ENCODE measurements around the gene TSKS. TPM values are rescaled to one million over a fixed set of nuclear protein-coding genes. Genes with fewer than 3 reads are reported as not detected.

Gene TSKS
- total RNA-seq, 1 donor from 2014 or later, result under 0.01 TPM

- H3K9me3 ChIP-seq (ENCODE audit: control insufficient read depth in 3 of 3, low read length in 3 of 3), result no peaks in the 10 kb centered on the region
- H3K27me3 ChIP-seq (ENCODE audit: control insufficient read depth in 3 of 3, insufficient read depth in 3 of 3, low read length in 3 of 3), result no peaks in the 10 kb centered on the region
- H3K9ac ChIP-seq (ENCODE audit: low read depth in 1 of 3, low read length in 3 of 3), result no peak overlapping the region
- no peaks in the 10 kb centered on the region for H3K4me1 ChIP-seq (ENCODE audit: control insufficient read depth in 3 of 3, insufficient read depth in 3 of 3, low read length in 3 of 3)
- H3K36me3 ChIP-seq (ENCODE audit: control insufficient read depth in 3 of 3, insufficient read depth in 3 of 3, low read length in 3 of 3), result no peaks in the 10 kb centered on the region
- no peak overlapping the region for H3K4me3 ChIP-seq (ENCODE audit: low read length in 3 of 3)
- no peak overlapping the region for H3K27ac ChIP-seq (ENCODE audit: low read depth, low read length)
These were observed 7.2 kb downstream of the TSKS start for GRCh38 chr19:49755956-49756355.

- H3K9me3 ChIP-seq (ENCODE audit: control insufficient read depth in 3 of 3, low read length in 3 of 3), result no peaks in the 10 kb centered on the region
- no peak overlapping the region for H3K9ac ChIP-seq (ENCODE audit: low read depth in 1 of 3, low read length in 3 of 3)
- H3K27me3 ChIP-seq (ENCODE audit: control insufficient read depth in 3 of 3, insufficient read depth in 3 of 3, low read length in 3 of 3), result no peaks in the 10 kb centered on the region
- H3K36me3 ChIP-seq (ENCODE audit: control insufficient read depth in 3 of 3, insufficient read depth in 3 of 3, low read length in 3 of 3), result no peaks in the 10 kb centered on the region
- H3K4me1 ChIP-seq (ENCODE audit: control insufficient read depth in 3 of 3, insufficient read depth in 3 of 3, low read length in 3 of 3), result no peaks in the 10 kb centered on the region
- H3K27ac ChIP-seq (ENCODE audit: low read depth, low read length), result no peak overlapping the region
- no peak overlapping the region for H3K4me3 ChIP-seq (ENCODE audit: low read length in 3 of 3)
These were observed 10.4 kb downstream of the TSKS start for GRCh38 chr19:49752701-49753100.

GRCh38 chr19:49749771-49750170 is 13.3 kb downstream of the TSKS start:
- H3K4me3 ChIP-seq (ENCODE audit: low read length in 3 of 3), result no peak overlapping the region
- no peak overlapping the region for H3K9ac ChIP-seq (ENCODE audit: low read depth in 1 of 3, low read length in 3 of 3)
- no peaks in the 10 kb centered on the region for H3K9me3 ChIP-seq (ENCODE audit: control insufficient read depth in 3 of 3, low read length in 3 of 3)
- peaks cover 0 to 3% (median 0%) of the 10 kb centered on the region in 3 donors for H3K27me3 ChIP-seq (ENCODE audit: control insufficient read depth in 3 of 3, insufficient read depth in 3 of 3, low read length in 3 of 3)
- H3K4me1 ChIP-seq (ENCODE audit: control insufficient read depth in 3 of 3, insufficient read depth in 3 of 3, low read length in 3 of 3), result no peaks in the 10 kb centered on the region
- H3K27ac ChIP-seq (ENCODE audit: low read depth, low read length), result no peak overlapping the region
- H3K36me3 ChIP-seq (ENCODE audit: control insufficient read depth in 3 of 3, insufficient read depth in 3 of 3, low read length in 3 of 3), result no peaks in the 10 kb centered on the region

- H3K27ac ChIP-seq (ENCODE audit: low read depth, low read length), result no peak overlapping the region
- H3K27me3 ChIP-seq (ENCODE audit: control insufficient read depth in 3 of 3, insufficient read depth in 3 of 3, low read length in 3 of 3), result peaks cover 0 to 3% (median 0%) of the 10 kb centered on the region in 3 donors
- H3K4me1 ChIP-seq (ENCODE audit: control insufficient read depth in 3 of 3, insufficient read depth in 3 of 3, low read length in 3 of 3), result no peaks in the 10 kb centered on the region
- no peaks in the 10 kb centered on the region for H3K9me3 ChIP-seq (ENCODE audit: control insufficient read depth in 3 of 3, low read length in 3 of 3)
- no peaks in the 10 kb centered on the region for H3K36me3 ChIP-seq (ENCODE audit: control insufficient read depth in 3 of 3, insufficient read depth in 3 of 3, low read length in 3 of 3)
- H3K9ac ChIP-seq (ENCODE audit: low read depth in 1 of 3, low read length in 3 of 3), result no peak overlapping the region
- H3K4me3 ChIP-seq (ENCODE audit: low read length in 3 of 3), result no peak overlapping the region
These were observed 13.9 kb downstream of the TSKS start for GRCh38 chr19:49749055-49749716.

GRCh38 chr19:49746206-49746958 is 16.7 kb downstream of the TSKS start:
- H3K9ac ChIP-seq (ENCODE audit: low read depth in 1 of 3, low read length in 3 of 3), result no peak overlapping the region
- H3K4me3 ChIP-seq (ENCODE audit: low read length in 3 of 3), result no peak overlapping the region
- no peaks in the 10 kb centered on the region for H3K36me3 ChIP-seq (ENCODE audit: control insufficient read depth in 3 of 3, insufficient read depth in 3 of 3, low read length in 3 of 3)
- no peaks in the 10 kb centered on the region for H3K4me1 ChIP-seq (ENCODE audit: control insufficient read depth in 3 of 3, insufficient read depth in 3 of 3, low read length in 3 of 3)
- no peaks in the 10 kb centered on the region for H3K9me3 ChIP-seq (ENCODE audit: control insufficient read depth in 3 of 3, low read length in 3 of 3)
- no peak overlapping the region for H3K27ac ChIP-seq (ENCODE audit: low read depth, low read length)
- peaks cover 0 to 3% (median 0%) of the 10 kb centered on the region in 3 donors for H3K27me3 ChIP-seq (ENCODE audit: control insufficient read depth in 3 of 3, insufficient read depth in 3 of 3, low read length in 3 of 3)

GRCh38 chr19:49744946-49745381 is 18.1 kb downstream of the TSKS start:
- Histone ChIP-seq H3K4me3 (ENCODE audit: low read length in 3 of 3) (no peak overlapping the region), H3K36me3 (ENCODE audit: control insufficient read depth in 3 of 3, insufficient read depth in 3 of 3, low read length in 3 of 3) (no peaks in the 10 kb centered on the region), H3K27ac (ENCODE audit: low read depth, low read length) (no peak overlapping the region), H3K9me3 (ENCODE audit: control insufficient read depth in 3 of 3, low read length in 3 of 3) (no peaks in the 10 kb centered on the region), H3K9ac (ENCODE audit: low read depth in 1 of 3, low read length in 3 of 3) (no peak overlapping the region), H3K4me1 (ENCODE audit: control insufficient read depth in 3 of 3, insufficient read depth in 3 of 3, low read length in 3 of 3) (no peaks in the 10 kb centered on the region), H3K27me3 (ENCODE audit: control insufficient read depth in 3 of 3, insufficient read depth in 3 of 3, low read length in 3 of 3) (peaks cover 0 to 3% (median 0%) of the 10 kb centered on the region in 3 donors)

- no peaks in the 10 kb centered on the region for H3K4me1 ChIP-seq (ENCODE audit: control insufficient read depth in 3 of 3, insufficient read depth in 3 of 3, low read length in 3 of 3)
- no peak overlapping the region for H3K27ac ChIP-seq (ENCODE audit: low read depth, low read length)
- H3K4me3 ChIP-seq (ENCODE audit: low read length in 3 of 3), result no peak overlapping the region
- no peak overlapping the region for H3K9ac ChIP-seq (ENCODE audit: low read depth in 1 of 3, low read length in 3 of 3)
- peaks cover 0 to 3% (median 0%) of the 10 kb centered on the region in 3 donors for H3K27me3 ChIP-seq (ENCODE audit: control insufficient read depth in 3 of 3, insufficient read depth in 3 of 3, low read length in 3 of 3)
- no peaks in the 10 kb centered on the region for H3K9me3 ChIP-seq (ENCODE audit: control insufficient read depth in 3 of 3, low read length in 3 of 3)
- no peaks in the 10 kb centered on the region for H3K36me3 ChIP-seq (ENCODE audit: control insufficient read depth in 3 of 3, insufficient read depth in 3 of 3, low read length in 3 of 3)
These were observed 21.8 kb downstream of the TSKS start for GRCh38 chr19:49741210-49741844.

- no peak overlapping the region for H3K4me3 ChIP-seq (ENCODE audit: low read length in 3 of 3)
- H3K9ac ChIP-seq (ENCODE audit: low read depth in 1 of 3, low read length in 3 of 3), result no peak overlapping the region
- no peaks in the 10 kb centered on the region for H3K27me3 ChIP-seq (ENCODE audit: control insufficient read depth in 3 of 3, insufficient read depth in 3 of 3, low read length in 3 of 3)
- H3K27ac ChIP-seq (ENCODE audit: low read depth, low read length), result no peak overlapping the region
- no peaks in the 10 kb centered on the region for H3K9me3 ChIP-seq (ENCODE audit: control insufficient read depth in 3 of 3, low read length in 3 of 3)
- no peaks in the 10 kb centered on the region for H3K4me1 ChIP-seq (ENCODE audit: control insufficient read depth in 3 of 3, insufficient read depth in 3 of 3, low read length in 3 of 3)
- H3K36me3 ChIP-seq (ENCODE audit: control insufficient read depth in 3 of 3, insufficient read depth in 3 of 3, low read length in 3 of 3), result no peaks in the 10 kb centered on the region
These were observed 23.2 kb downstream of the TSKS start for GRCh38 chr19:49739933-49740332.

- Histone ChIP-seq H3K4me1 (ENCODE audit: control insufficient read depth in 3 of 3, insufficient read depth in 3 of 3, low read length in 3 of 3) (no peaks in the 10 kb centered on the region), H3K36me3 (ENCODE audit: control insufficient read depth in 3 of 3, insufficient read depth in 3 of 3, low read length in 3 of 3) (no peaks in the 10 kb centered on the region), H3K27ac (ENCODE audit: low read depth, low read length) (no peak overlapping the region), H3K4me3 (ENCODE audit: low read length in 3 of 3) (no peak overlapping the region), H3K9me3 (ENCODE audit: control insufficient read depth in 3 of 3, low read length in 3 of 3) (no peaks in the 10 kb centered on the region), H3K9ac (ENCODE audit: low read depth in 1 of 3, low read length in 3 of 3) (no peak overlapping the region), H3K27me3 (ENCODE audit: control insufficient read depth in 3 of 3, insufficient read depth in 3 of 3, low read length in 3 of 3) (no peaks in the 10 kb centered on the region)
These were observed 24.0 kb downstream of the TSKS start for GRCh38 chr19:49739098-49739497.

- Histone ChIP-seq H3K4me3 (ENCODE audit: low read length in 3 of 3) (no peak overlapping the region), H3K9me3 (ENCODE audit: control insufficient read depth in 3 of 3, low read length in 3 of 3) (no peaks in the 10 kb centered on the region), H3K27me3 (ENCODE audit: control insufficient read depth in 3 of 3, insufficient read depth in 3 of 3, low read length in 3 of 3) (no peaks in the 10 kb centered on the region), H3K27ac (ENCODE audit: low read depth, low read length) (no peak overlapping the region), H3K4me1 (ENCODE audit: control insufficient read depth in 3 of 3, insufficient read depth in 3 of 3, low read length in 3 of 3) (no peaks in the 10 kb centered on the region), H3K9ac (ENCODE audit: low read depth in 1 of 3, low read length in 3 of 3) (no peak overlapping the region), H3K36me3 (ENCODE audit: control insufficient read depth in 3 of 3, insufficient read depth in 3 of 3, low read length in 3 of 3) (no peaks in the 10 kb centered on the region)
These were observed 24.8 kb downstream of the TSKS start for GRCh38 chr19:49738268-49738667.

All from skeletal muscle tissue (tissue), 4 donors.